ENCODE measurements around the gene VIT. TPM values are rescaled to one million over a fixed set of nuclear protein-coding genes. Genes with fewer than 3 reads are reported as not detected.

VIT gene
- total RNA-seq, 3 donors from 2014 or later (not counting 1 experiment from before 2014, with no cell fraction given): 1.4 to 1.9 (median 1.7) TPM

DNA sequence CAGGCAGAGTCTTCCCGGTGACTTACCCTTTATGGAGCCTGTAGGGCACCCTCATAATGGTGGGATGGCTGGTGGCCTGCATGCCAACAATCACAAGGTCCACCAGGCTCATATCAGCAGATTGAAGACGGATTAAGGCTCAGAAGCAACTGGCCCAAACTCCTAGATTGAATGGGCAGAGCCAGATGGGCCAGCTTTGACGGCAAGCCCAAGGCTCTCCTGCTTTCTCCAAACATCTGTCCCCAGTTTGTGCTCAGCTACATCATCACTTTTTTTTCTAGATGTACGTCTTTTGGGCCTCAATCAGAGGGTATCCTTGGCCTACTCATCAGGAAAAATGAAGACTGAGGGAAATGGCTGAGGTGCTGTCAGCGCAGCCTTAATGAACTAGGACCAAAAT lies 114.6 kb downstream of the VIT start:
- H3K4me1 Mint-ChIP-seq: peaks cover 14 to 19% of the 10 kb centered on the region in 2 donors
- Histone ChIP-seq H3K27ac (ENCODE audit: low read length) (no peak overlapping the region), H3K27me3 (ENCODE audit: control insufficient read depth, insufficient read depth, low read length) (no peaks in the 10 kb centered on the region), H3K4me1 (ENCODE audit: control insufficient read depth, insufficient read depth, low read length) (peaks cover 4% of the 10 kb centered on the region), H3K36me3 (ENCODE audit: control insufficient read depth, insufficient read depth, low read length) (no peaks in the 10 kb centered on the region), H3K9me3 (ENCODE audit: control insufficient read depth, insufficient read depth, low read length) (no peaks in the 10 kb centered on the region), H3K4me3 (ENCODE audit: low read length) (no peak overlapping the region)
- TF ChIP-seq, protein P1, sequence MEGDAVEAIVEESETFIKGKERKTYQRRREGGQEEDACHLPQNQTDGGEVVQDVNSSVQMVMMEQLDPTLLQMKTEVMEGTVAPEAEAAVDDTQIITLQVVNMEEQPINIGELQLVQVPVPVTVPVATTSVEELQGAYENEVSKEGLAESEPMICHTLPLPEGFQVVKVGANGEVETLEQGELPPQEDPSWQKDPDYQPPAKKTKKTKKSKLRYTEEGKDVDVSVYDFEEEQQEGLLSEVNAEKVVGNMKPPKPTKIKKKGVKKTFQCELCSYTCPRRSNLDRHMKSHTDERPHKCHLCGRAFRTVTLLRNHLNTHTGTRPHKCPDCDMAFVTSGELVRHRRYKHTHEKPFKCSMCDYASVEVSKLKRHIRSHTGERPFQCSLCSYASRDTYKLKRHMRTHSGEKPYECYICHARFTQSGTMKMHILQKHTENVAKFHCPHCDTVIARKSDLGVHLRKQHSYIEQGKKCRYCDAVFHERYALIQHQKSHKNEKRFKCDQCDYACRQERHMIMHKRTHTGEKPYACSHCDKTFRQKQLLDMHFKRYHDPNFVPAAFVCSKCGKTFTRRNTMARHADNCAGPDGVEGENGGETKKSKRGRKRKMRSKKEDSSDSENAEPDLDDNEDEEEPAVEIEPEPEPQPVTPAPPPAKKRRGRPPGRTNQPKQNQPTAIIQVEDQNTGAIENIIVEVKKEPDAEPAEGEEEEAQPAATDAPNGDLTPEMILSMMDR (IDR thresholded peaks at IDR 0.05): no peak
- no peak overlapping the region for H3K4me3 Mint-ChIP-seq
- no peak for DNase-seq
- 92% methylated on average over 5 of the region's 5 CpGs for WGBS (ENCODE audit: insufficient coverage)
- no peak for ATAC-seq
- intact Hi-C loops (cut with micrococcal nuclease): no loop called here
- H3K27me3 Mint-ChIP-seq (ENCODE audit: low read depth in 2 of 2): no peaks in the 10 kb centered on the region
- no peaks in the 10 kb centered on the region for H3K36me3 Mint-ChIP-seq
- no peaks in the 10 kb centered on the region for H3K9me3 Mint-ChIP-seq
- H3K27ac Mint-ChIP-seq: no peak overlapping the region

GRCh38 chr2:36812196-36812595 lies 115.7 kb downstream of the VIT start:
- H3K27ac ChIP-seq (ENCODE audit: low read length): no peak overlapping the region
- intact Hi-C loops (cut with micrococcal nuclease): no loop called here
- Mint-ChIP-seq H3K27me3 (ENCODE audit: low read depth in 2 of 2) (no peaks in the 10 kb centered on the region), H3K4me3 (no peak overlapping the region), H3K27ac (no peak overlapping the region), H3K4me1 (peaks cover 9 to 15% of the 10 kb centered on the region in 2 donors), H3K9me3 (no peaks in the 10 kb centered on the region), H3K36me3 (no peaks in the 10 kb centered on the region)
- peaks cover 3% of the 10 kb centered on the region for H3K4me1 ChIP-seq (ENCODE audit: control insufficient read depth, insufficient read depth, low read length)
- no peaks in the 10 kb centered on the region for H3K9me3 ChIP-seq (ENCODE audit: control insufficient read depth, insufficient read depth, low read length)
- no peak for ATAC-seq
- no peaks in the 10 kb centered on the region for H3K36me3 ChIP-seq (ENCODE audit: control insufficient read depth, insufficient read depth, low read length)
- TF ChIP-seq, protein P1 (IDR thresholded peaks at IDR 0.05): no peak
- DNase-seq: no peak
- 67% methylated on average over 6 of the region's 6 CpGs for WGBS (ENCODE audit: insufficient coverage)
- no peak overlapping the region for H3K4me3 ChIP-seq (ENCODE audit: low read length)
- no peaks in the 10 kb centered on the region for H3K27me3 ChIP-seq (ENCODE audit: control insufficient read depth, insufficient read depth, low read length)

- ATAC-seq (no peak), DNase-seq (no peak)
- Mint-ChIP-seq H3K36me3 (no peaks in the 10 kb centered on the region), H3K4me3 (no peak overlapping the region), H3K9me3 (no peaks in the 10 kb centered on the region), H3K27me3 (ENCODE audit: low read depth in 2 of 2) (no peaks in the 10 kb centered on the region), H3K27ac (no peak overlapping the region), H3K4me1 (peaks cover 6 to 27% of the 10 kb centered on the region in 2 donors)
- TF ChIP-seq, protein P1 (IDR thresholded peaks at IDR 0.05): no peak
- H3K9me3 ChIP-seq (ENCODE audit: control insufficient read depth, insufficient read depth, low read length): no peaks in the 10 kb centered on the region
- 88% methylated on average over 2 of the region's 2 CpGs for WGBS (ENCODE audit: insufficient coverage)
- H3K27me3 ChIP-seq (ENCODE audit: control insufficient read depth, insufficient read depth, low read length): no peaks in the 10 kb centered on the region
- H3K36me3 ChIP-seq (ENCODE audit: control insufficient read depth, insufficient read depth, low read length): no peaks in the 10 kb centered on the region
- peaks cover 3% of the 10 kb centered on the region for H3K4me1 ChIP-seq (ENCODE audit: control insufficient read depth, insufficient read depth, low read length)
- intact Hi-C loops (cut with micrococcal nuclease): no loop called here
- H3K4me3 ChIP-seq (ENCODE audit: low read length): no peak overlapping the region
- no peak overlapping the region for H3K27ac ChIP-seq (ENCODE audit: low read length)
Measured at GRCh38 chr2:36818542-36818941, 122.0 kb downstream of the VIT start.

DNA sequence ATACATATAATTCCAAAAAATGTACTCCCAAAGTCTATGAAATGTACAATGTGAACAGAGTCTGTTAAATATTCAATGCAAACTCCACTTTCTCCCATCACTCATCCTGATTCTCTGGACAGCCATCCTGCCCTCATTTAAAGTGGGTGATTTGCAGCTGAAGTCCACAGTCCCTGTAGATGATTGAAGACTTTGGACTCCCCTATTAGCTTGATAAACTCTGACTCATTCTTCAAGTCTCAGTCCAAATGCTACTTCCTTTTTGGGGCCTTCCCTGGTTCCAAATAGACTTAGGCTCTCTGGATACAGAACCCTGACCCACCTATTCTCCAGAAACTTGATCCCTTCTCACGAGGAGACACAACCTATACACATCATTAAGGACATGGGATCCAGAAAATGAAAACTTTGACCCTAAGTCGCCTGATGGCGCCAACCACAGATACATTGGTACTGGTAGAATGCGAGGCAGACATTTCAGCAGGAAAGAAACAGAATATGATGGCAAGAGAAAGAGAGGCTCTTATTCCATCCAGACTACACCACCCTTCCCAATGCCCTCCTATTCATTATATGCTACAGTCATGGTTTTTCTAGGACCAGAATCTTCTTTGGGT lies 122.7 kb downstream of the VIT start:
- H3K27me3 ChIP-seq (ENCODE audit: control insufficient read depth, insufficient read depth, low read length): no peaks in the 10 kb centered on the region
- no peak overlapping the region for H3K4me3 ChIP-seq (ENCODE audit: low read length)
- TF ChIP-seq, protein P1 (IDR thresholded peaks at IDR 0.05): no peak
- WGBS (ENCODE audit: insufficient coverage): 86% methylated on average over 1 of the region's 4 CpGs
- no peaks in the 10 kb centered on the region for H3K9me3 ChIP-seq (ENCODE audit: control insufficient read depth, insufficient read depth, low read length)
- no peaks in the 10 kb centered on the region for H3K27me3 Mint-ChIP-seq (ENCODE audit: low read depth in 2 of 2)
- peaks cover 6 to 27% of the 10 kb centered on the region in 2 donors for H3K4me1 Mint-ChIP-seq
- peaks cover 3% of the 10 kb centered on the region for H3K4me1 ChIP-seq (ENCODE audit: control insufficient read depth, insufficient read depth, low read length)
- H3K27ac Mint-ChIP-seq: no peak overlapping the region
- no peak overlapping the region for H3K4me3 Mint-ChIP-seq
- H3K27ac ChIP-seq (ENCODE audit: low read length): no peak overlapping the region
- no peak for ATAC-seq
- no peaks in the 10 kb centered on the region for H3K9me3 Mint-ChIP-seq
- no peaks in the 10 kb centered on the region for H3K36me3 ChIP-seq (ENCODE audit: control insufficient read depth, insufficient read depth, low read length)
- no peak for DNase-seq
- H3K36me3 Mint-ChIP-seq: no peaks in the 10 kb centered on the region
- intact Hi-C loops (cut with micrococcal nuclease): no loop called here
